ENCODE results near the gene MLLT10.
"Not testable (repeated sequence)": the region's sequence is repeated elsewhere in the genome, so short reads cannot be mapped to it uniquely, and the experiment has no call there.

DNA sequence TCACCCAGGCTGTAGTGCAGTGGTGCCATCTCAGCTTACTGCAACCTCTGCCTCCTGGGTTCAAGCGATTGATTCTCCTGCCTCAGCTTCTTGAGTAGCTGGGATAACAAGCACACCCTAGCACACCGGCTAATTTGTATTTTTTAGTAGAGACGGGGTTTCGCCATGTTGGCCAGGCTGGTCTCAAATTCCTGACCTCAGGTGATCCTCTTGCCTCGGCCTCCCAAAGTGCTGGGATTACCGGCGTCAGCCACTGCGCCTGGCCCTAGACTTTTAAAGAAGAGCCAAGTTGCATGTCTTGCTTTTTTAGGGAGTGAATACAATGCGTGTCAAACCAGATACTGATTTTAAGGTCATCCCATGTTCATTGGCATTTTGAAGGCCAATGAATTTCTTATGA is 1.9 kb downstream of the MLLT10 start:
- not testable (repeated sequence) for TF ChIP-seq ISL1 (CRISPR knock-in tag; IDR thresholded peaks at IDR 0.05); CSDC2 (CRISPR knock-in tag; IDR thresholded peaks at IDR 0.05); PATZ1 (CRISPR knock-in tag; IDR thresholded peaks at IDR 0.05; ENCODE audit: borderline replicate concordance); ARNTL (CRISPR knock-in tag; IDR thresholded peaks at IDR 0.05; ENCODE audit: borderline replicate concordance, low read depth); CREB5 (CRISPR knock-in tag; IDR thresholded peaks at IDR 0.05; ENCODE audit: low read depth); ZC3H10 (CRISPR knock-in tag; IDR thresholded peaks at IDR 0.05); GLIS3 (CRISPR knock-in tag; IDR thresholded peaks at IDR 0.05); BACH2 (CRISPR knock-in tag; IDR thresholded peaks at IDR 0.05; ENCODE audit: borderline replicate concordance); ESRRG (CRISPR knock-in tag; IDR thresholded peaks at IDR 0.05); ZNF70 (CRISPR knock-in tag; IDR thresholded peaks at IDR 0.05); CSRNP3 (CRISPR knock-in tag; IDR thresholded peaks at IDR 0.05); OSR1 (CRISPR knock-in tag; IDR thresholded peaks at IDR 0.05)
- TF ChIP-seq, protein P1, sequence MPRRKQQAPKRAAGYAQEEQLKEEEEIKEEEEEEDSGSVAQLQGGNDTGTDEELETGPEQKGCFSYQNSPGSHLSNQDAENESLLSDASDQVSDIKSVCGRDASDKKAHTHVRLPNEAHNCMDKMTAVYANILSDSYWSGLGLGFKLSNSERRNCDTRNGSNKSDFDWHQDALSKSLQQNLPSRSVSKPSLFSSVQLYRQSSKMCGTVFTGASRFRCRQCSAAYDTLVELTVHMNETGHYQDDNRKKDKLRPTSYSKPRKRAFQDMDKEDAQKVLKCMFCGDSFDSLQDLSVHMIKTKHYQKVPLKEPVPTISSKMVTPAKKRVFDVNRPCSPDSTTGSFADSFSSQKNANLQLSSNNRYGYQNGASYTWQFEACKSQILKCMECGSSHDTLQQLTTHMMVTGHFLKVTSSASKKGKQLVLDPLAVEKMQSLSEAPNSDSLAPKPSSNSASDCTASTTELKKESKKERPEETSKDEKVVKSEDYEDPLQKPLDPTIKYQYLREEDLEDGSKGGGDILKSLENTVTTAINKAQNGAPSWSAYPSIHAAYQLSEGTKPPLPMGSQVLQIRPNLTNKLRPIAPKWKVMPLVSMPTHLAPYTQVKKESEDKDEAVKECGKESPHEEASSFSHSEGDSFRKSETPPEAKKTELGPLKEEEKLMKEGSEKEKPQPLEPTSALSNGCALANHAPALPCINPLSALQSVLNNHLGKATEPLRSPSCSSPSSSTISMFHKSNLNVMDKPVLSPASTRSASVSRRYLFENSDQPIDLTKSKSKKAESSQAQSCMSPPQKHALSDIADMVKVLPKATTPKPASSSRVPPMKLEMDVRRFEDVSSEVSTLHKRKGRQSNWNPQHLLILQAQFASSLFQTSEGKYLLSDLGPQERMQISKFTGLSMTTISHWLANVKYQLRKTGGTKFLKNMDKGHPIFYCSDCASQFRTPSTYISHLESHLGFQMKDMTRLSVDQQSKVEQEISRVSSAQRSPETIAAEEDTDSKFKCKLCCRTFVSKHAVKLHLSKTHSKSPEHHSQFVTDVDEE (CRISPR knock-in tag; IDR thresholded peaks at IDR 0.05), result not testable (repeated sequence)
